ENCODE results near the gene ZNF700. TPM values are rescaled to one million over a fixed set of nuclear protein-coding genes. Genes with fewer than 3 reads are reported as not detected.
"Not testable (repeated sequence)": the region's sequence is repeated elsewhere in the genome, so short reads cannot be mapped to it uniquely, and the experiment has no call there.

ZNF700 gene
- total RNA-seq, 1 donor from 2014 or later, result 11.2 TPM

DNA sequence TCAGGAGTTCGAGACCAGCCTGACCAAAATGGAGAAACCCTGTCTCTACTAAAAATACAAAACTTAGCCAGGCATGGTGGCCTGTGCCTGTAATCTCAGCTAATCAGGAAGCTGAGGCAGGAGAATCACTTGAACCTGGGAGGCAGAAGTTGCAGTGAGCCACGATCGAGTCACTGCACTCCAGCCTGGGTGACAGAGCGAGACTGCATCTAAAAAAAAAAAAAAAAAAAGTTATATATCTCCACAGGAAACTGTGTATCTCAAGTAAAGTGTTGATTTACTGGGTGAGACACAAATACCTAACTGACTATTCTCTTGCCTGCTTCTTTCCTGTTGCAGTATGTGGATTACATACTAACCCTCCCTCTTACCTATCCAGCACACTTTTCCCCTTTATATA is 67.0 kb downstream of the ZNF700 start:
- not testable (repeated sequence) for DNase-seq

DNA sequence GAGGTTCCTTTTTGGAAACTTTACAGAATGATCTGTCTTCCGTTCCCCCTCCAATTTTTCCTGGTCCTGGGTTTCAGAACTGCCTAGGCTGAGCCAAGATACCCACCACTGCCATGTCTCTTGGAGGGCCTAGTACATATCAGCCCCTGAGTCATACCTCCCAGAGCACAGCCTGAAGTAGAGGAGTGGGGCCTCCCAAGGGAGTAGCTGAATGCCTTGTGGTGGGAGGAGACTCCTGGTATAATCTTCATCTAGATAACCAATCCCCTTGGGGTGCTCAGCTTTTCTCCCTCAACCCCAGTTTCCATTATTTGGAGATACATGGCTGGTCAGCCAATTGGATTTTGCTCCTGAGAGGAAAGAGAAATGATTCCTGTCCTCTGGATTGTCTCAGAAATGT is 70.3 kb downstream of the ZNF700 start:
- DNase-seq, result no peak

Other genes starting within 250 kb of the ZNF700 start
- gene ZNF823, start 186.2 kb upstream of the ZNF700 start, total RNA-seq, result 11.7 and 15.1 TPM in 2 replicates
- gene ZNF441, start 158.1 kb upstream of the ZNF700 start, total RNA-seq, result 8.0 and 10.4 TPM in 2 replicates
- gene ZNF491, start 126.6 kb upstream of the ZNF700 start, total RNA-seq, result 1.5 and 1.6 TPM in 2 replicates
- gene ZNF440, start 110.8 kb upstream of the ZNF700 start, total RNA-seq, result 9.0 and 12.4 TPM in 2 replicates
- 2.4 and 3.1 TPM in 2 replicates for gene ZNF439, start 76.4 kb upstream of the ZNF700 start, total RNA-seq
- gene ZNF69, start 37.3 kb upstream of the ZNF700 start, total RNA-seq, result 13.0 and 15.8 TPM in 2 replicates
- gene ZNF763, start 39.9 kb downstream of the ZNF700 start, total RNA-seq, result 1.6 and 3.1 TPM in 2 replicates
- gene ZNF433, start 110.6 kb downstream of the ZNF700 start, total RNA-seq, result 2.0 and 2.6 TPM in 2 replicates
- gene ZNF878, start 127.9 kb downstream of the ZNF700 start, total RNA-seq, result 0.17 and 0.70 TPM in 2 replicates
- gene ZNF844, start 139.6 kb downstream of the ZNF700 start, total RNA-seq, result 5.4 and 5.7 TPM in 2 replicates
- 4.0 and 4.8 TPM in 2 replicates for gene ZNF20, start 215.2 kb downstream of the ZNF700 start, total RNA-seq
- gene ZNF625, start 231.6 kb downstream of the ZNF700 start, total RNA-seq, result 11.5 and 15.1 TPM in 2 replicates
- 5.1 and 8.7 TPM in 2 replicates for gene ZNF136, start 238.0 kb downstream of the ZNF700 start, total RNA-seq

Measured in dermis blood vessel endothelial cell (primary cell).